GM23338 (cell line): ENCODE data around the gene PGR. TPM values are rescaled to one million over a fixed set of nuclear protein-coding genes. Genes with fewer than 3 reads are reported as not detected.

Experiments
- ATAC-seq: fragments of 200-7000 bp; cut with Tn5 transposase; 3 replicates; pipeline ENCODE4 v1.9.1; 2020
- DNase-seq: peaks from one replicate; pipeline ENCODE4 v3.0.0-alpha.2; 2015; ENCODE audit warnings: low spot score
- H2AFZ ChIP-seq: fragments of 200-600 bp; sonication (generic); 2 replicates; pipeline ENCODE4 v1.8.0; 2016; ENCODE audit warnings: antibody characterized with exemption, mild to moderate bottlenecking, moderate library complexity
- H3F3A ChIP-seq: fragments of 200-600 bp; sonication (generic); replicated peaks from 2 replicates; pipeline ENCODE4 v1.8.0; 2017; ENCODE audit warnings: antibody characterized with exemption, mixed run types, low read depth
- H3K27ac ChIP-seq: fragments of 200-600 bp; sonication (generic); 2 replicates; pipeline ENCODE4 v1.6.1; 2016; ENCODE audit warnings: low read depth
- H3K27me3 ChIP-seq: fragments of 200-600 bp; sonication (generic); 2 replicates; pipeline ENCODE4 v1.8.0; 2016; ENCODE audit warnings: mild to moderate bottlenecking, mixed run types, moderate library complexity; ENCODE audit not compliant: insufficient read depth
- H3K36me3 ChIP-seq: fragments of 200-600 bp; sonication (generic); 2 replicates; pipeline ENCODE4 v1.8.0; 2016; ENCODE audit warnings: mild to moderate bottlenecking; ENCODE audit not compliant: insufficient read depth
- H3K4me1 ChIP-seq: fragments of 200-600 bp; sonication (generic); 2 replicates; pipeline ENCODE4 v1.8.0; 2016; ENCODE audit warnings: mild to moderate bottlenecking, moderate library complexity; ENCODE audit not compliant: insufficient read depth
- H3K4me2 ChIP-seq: fragments of 200-600 bp; sonication (generic); 2 replicates; pipeline ENCODE4 v1.7.1; 2017; ENCODE audit warnings: mixed run types
- H3K4me3 ChIP-seq: fragments of 200-600 bp; sonication (generic); 2 replicates; pipeline ENCODE4 v1.6.1; 2016; ENCODE audit warnings: mixed run types
- H3K79me2 ChIP-seq: fragments of 200-600 bp; sonication (generic); replicated peaks from 2 replicates; pipeline ENCODE4 v1.8.0; 2017; ENCODE audit warnings: mild to moderate bottlenecking; ENCODE audit not compliant: insufficient read depth
- H3K9me2 ChIP-seq: fragments of 200-600 bp; sonication (generic); 2 replicates; pipeline ENCODE4 v1.8.0; 2017; ENCODE audit not compliant: insufficient read depth
- H4K20me1 ChIP-seq: fragments of 200-600 bp; sonication (generic); replicated peaks from 2 replicates; pipeline ENCODE4 v1.8.0; 2017; ENCODE audit warnings: mild to moderate bottlenecking; ENCODE audit not compliant: insufficient read depth
- H3K27ac Mint-ChIP-seq: 2 replicates; pipeline ENCODE4 v1.8.0; 2020; ENCODE audit warnings: inconsistent platforms, mild to moderate bottlenecking, moderate library complexity, mixed read lengths
- H3K27me3 Mint-ChIP-seq: 3 replicates; pipeline ENCODE4 v1.8.0; 2022; ENCODE audit warnings: low read depth, mild to moderate bottlenecking, moderate library complexity, mixed read lengths, inconsistent platforms; ENCODE audit not compliant: insufficient read depth, poor library complexity
- H3K36me3 Mint-ChIP-seq: 3 replicates; pipeline ENCODE4 v1.8.0; 2021; ENCODE audit warnings: low read depth, mild to moderate bottlenecking, inconsistent platforms, moderate library complexity, mixed read lengths
- H3K4me1 Mint-ChIP-seq: 3 replicates; pipeline ENCODE4 v1.8.0; 2020; ENCODE audit warnings: mild to moderate bottlenecking, inconsistent platforms, mixed read lengths
- H3K4me3 Mint-ChIP-seq: 3 replicates; pipeline ENCODE4 v1.8.0; 2021; ENCODE audit warnings: moderate library complexity, mild to moderate bottlenecking, inconsistent platforms, mixed read lengths
- H3K9me3 Mint-ChIP-seq: 3 replicates; pipeline ENCODE4 v1.8.0; 2020; ENCODE audit warnings: moderate library complexity, mild to moderate bottlenecking, inconsistent platforms, mixed read lengths
- CREB1 ChIP-seq: fragments of 250-450 bp; sonication (Bioruptor Pico); IDR thresholded peaks from 2 replicates; pipeline ENCODE4 v1.5.0; 2020; ENCODE audit warnings: low read depth, mild to moderate bottlenecking, moderate library complexity
- ETS1 ChIP-seq: IDR thresholded peaks from 2 replicates; pipeline ENCODE4 v1.6.1; 2016; ENCODE audit warnings: antibody characterized with exemption
- EZH2 ChIP-seq: fragments of 200-600 bp; sonication (generic); IDR thresholded peaks from one replicate; pipeline ENCODE4 v1.8.0; 2017; ENCODE audit warnings: antibody characterized with exemption, mild to moderate bottlenecking, low read depth; ENCODE audit not compliant: unreplicated experiment
- EZH2phosphoT487 ChIP-seq: fragments of 200-600 bp; sonication (generic); IDR thresholded peaks from one replicate; pipeline ENCODE4 v1.8.1; 2018; ENCODE audit warnings: antibody characterized with exemption; ENCODE audit not compliant: unreplicated experiment
- JUNB ChIP-seq: IDR thresholded peaks from one replicate; pipeline ENCODE4 v1.6.1; 2016; ENCODE audit warnings: antibody characterized with exemption; ENCODE audit not compliant: unreplicated experiment
- NANOG ChIP-seq: IDR thresholded peaks from 2 replicates; pipeline ENCODE4 v1.6.1; 2016; ENCODE audit warnings: antibody characterized with exemption, borderline replicate concordance
- POLR2AphosphoS5 ChIP-seq: IDR thresholded peaks from 2 replicates; pipeline ENCODE4 v1.6.1; 2016; ENCODE audit warnings: antibody characterized with exemption, low read depth
- STAT1 ChIP-seq: IDR thresholded peaks from one replicate; pipeline ENCODE4 v1.6.1; 2016; ENCODE audit warnings: antibody characterized with exemption; ENCODE audit not compliant: unreplicated experiment
- ZNF114 ChIP-seq: fragments of 250-450 bp; sonication (Bioruptor Pico); IDR thresholded peaks from 2 replicates; pipeline ENCODE4 v1.5.0; 2020; ENCODE audit warnings: mild to moderate bottlenecking, moderate library complexity
- ZNF331 ChIP-seq: fragments of 250-450 bp; sonication (Bioruptor Pico); IDR thresholded peaks from 2 replicates; pipeline ENCODE4 v1.5.0; 2020; ENCODE audit warnings: low read depth, mild to moderate bottlenecking, moderate library complexity
- ZNF462 ChIP-seq: fragments of 250-450 bp; sonication (Bioruptor Pico); IDR thresholded peaks from 2 replicates; pipeline ENCODE4 v1.5.0; 2020; ENCODE audit warnings: mild to moderate bottlenecking, moderate library complexity
- polyA plus RNA-seq: library from polyadenylated mRNA; unstranded; fragments of >200 nt; fragmentation: Nextera tagmentation; extraction: Ambion mirVana; gene quantifications from 2 replicates; pipeline ENCODE4 v1.2.1, GENCODE V29; 2016
- total RNA-seq: library from RNA; depleted of rRNA; stranded (reverse); fragments of >200 nt; shearing (Covaris generic); gene quantifications from 2 replicates; pipeline ENCODE4 v1.2.3, GENCODE V29; 2014

PGR gene
- total and polyA plus RNA-seq, 2 experiments from 2014 or later, result 0.07 to 0.11 TPM

GRCh38 chr11:101009690-101010055 lies 119.9 kb downstream of the PGR start:
- Histone ChIP-seq H3K4me1 (no peaks in the 10 kb centered on the region), H3K27me3 (no peaks in the 10 kb centered on the region), H3K4me2 (no peak overlapping the region), H3K36me3 (no peaks in the 10 kb centered on the region), H3F3A (no peaks in the 10 kb centered on the region), H3K9me2 (0 out of 2 replicates have a peak, but pooled peaks cover 3% of the 10 kb centered on the region), H3K27ac (no peak overlapping the region), H3K79me2 (no peaks in the 10 kb centered on the region), H3K4me3 (no peak overlapping the region), H4K20me1 (no peaks in the 10 kb centered on the region), H2AFZ (no peak overlapping the region)
- H3K4me1 Mint-ChIP-seq, result peaks cover 3% of the 10 kb centered on the region; the same call in 1 of the 3 replicates
- no peaks in the 10 kb centered on the region for H3K27me3 Mint-ChIP-seq
- ATAC-seq, result no peak
- no peaks in the 10 kb centered on the region for H3K36me3 Mint-ChIP-seq
- no peak for TF ChIP-seq CREB1 (CRISPR knock-in tag)
- no peak for TF ChIP-seq EZH2
- no peak for TF ChIP-seq POLR2AphosphoS5
- TF ChIP-seq ZNF114 (CRISPR knock-in tag), result no peak
- no peak for TF ChIP-seq ZNF331 (CRISPR knock-in tag)
- no peak overlapping the region for H3K27ac Mint-ChIP-seq
- no peak for DNase-seq
- no peak overlapping the region for H3K4me3 Mint-ChIP-seq
- no peaks in the 10 kb centered on the region for H3K9me3 Mint-ChIP-seq

- H3K27ac Mint-ChIP-seq, result no peak overlapping the region
- TF ChIP-seq NANOG, result no peak
- TF ChIP-seq POLR2AphosphoS5, result no peak
- no peak for TF ChIP-seq CREB1 (CRISPR knock-in tag)
- no peak for TF ChIP-seq ETS1
- no peak for TF ChIP-seq ZNF462 (CRISPR knock-in tag)
- TF ChIP-seq STAT1, result no peak
- TF ChIP-seq ZNF331 (CRISPR knock-in tag), result no peak
- no peak for TF ChIP-seq EZH2phosphoT487
- TF ChIP-seq EZH2, result no peak
- TF ChIP-seq JUNB, result no peak
Observed at GRCh38 chr11:101008961-101009689, 120.5 kb downstream of the PGR start.

More at GRCh38 chr11:101008961-101009689, 120.5 kb downstream of the PGR start:
- Histone ChIP-seq H3K4me1 (no peaks in the 10 kb centered on the region), H3K27me3 (no peaks in the 10 kb centered on the region), H3K79me2 (no peaks in the 10 kb centered on the region), H3K4me3 (no peak overlapping the region), H4K20me1 (no peaks in the 10 kb centered on the region), H2AFZ (no peak overlapping the region), H3K4me2 (no peak overlapping the region), H3F3A (no peaks in the 10 kb centered on the region), H3K27ac (no peak overlapping the region), H3K36me3 (no peaks in the 10 kb centered on the region), H3K9me2 (0 out of 2 replicates have a peak, but pooled peaks cover 3% of the 10 kb centered on the region)
- Mint-ChIP-seq H3K4me3 (no peak overlapping the region), H3K4me1 (peaks cover 3% of the 10 kb centered on the region; the same call in 1 of the 3 replicates), H3K9me3 (no peaks in the 10 kb centered on the region), H3K36me3 (no peaks in the 10 kb centered on the region), H3K27me3 (no peaks in the 10 kb centered on the region)
- ATAC-seq (no peak), DNase-seq (no peak)
